Measurements from ENCODE around the gene HLCS.

HLCS gene

GRCh38 chr21:36725793-36726386 is 240.6 kb downstream of the HLCS start:
- no peak overlapping the region for H3K4me3 ChIP-seq (ENCODE audit: low read length)
- H3K4me1 ChIP-seq (ENCODE audit: insufficient read depth, low read length): no peaks in the 10 kb centered on the region
- H3K36me3 ChIP-seq (ENCODE audit: insufficient read depth, low read length): no peaks in the 10 kb centered on the region
- H3K27me3 ChIP-seq (ENCODE audit: insufficient read depth, low read length): no peaks in the 10 kb centered on the region
- no peak overlapping the region for H3K27ac ChIP-seq (ENCODE audit: low read depth, low read length)
- H3K9ac ChIP-seq (ENCODE audit: low read depth, low read length): no peak overlapping the region
- 95% methylated on average over 12 of the region's 12 CpGs for WGBS
- H3K9me3 ChIP-seq (ENCODE audit: insufficient read depth, low read depth, low read length): no peaks in the 10 kb centered on the region

- Histone ChIP-seq H3K9me3 (ENCODE audit: insufficient read depth, low read depth, low read length) (no peaks in the 10 kb centered on the region), H3K27ac (ENCODE audit: low read depth, low read length) (no peak overlapping the region), H3K4me1 (ENCODE audit: insufficient read depth, low read length) (no peaks in the 10 kb centered on the region), H3K36me3 (ENCODE audit: insufficient read depth, low read length) (no peaks in the 10 kb centered on the region), H3K9ac (ENCODE audit: low read depth, low read length) (no peak overlapping the region), H3K27me3 (ENCODE audit: insufficient read depth, low read length) (peaks cover 4% of the 10 kb centered on the region; the same call in 1 of the 2 replicates), H3K4me3 (ENCODE audit: low read length) (no peak overlapping the region)
- WGBS: 95% methylated on average over 3 of the region's 3 CpGs
These were observed 241.8 kb downstream of the HLCS start for GRCh38 chr21:36724660-36725059.

- H3K4me1 ChIP-seq (ENCODE audit: insufficient read depth, low read length): peaks cover 3% of the 10 kb centered on the region
- H3K4me3 ChIP-seq (ENCODE audit: low read length): no peak overlapping the region
- H3K9ac ChIP-seq (ENCODE audit: low read depth, low read length): no peak overlapping the region
- H3K27ac ChIP-seq (ENCODE audit: low read depth, low read length): no peak overlapping the region
- H3K9me3 ChIP-seq (ENCODE audit: insufficient read depth, low read depth, low read length): no peaks in the 10 kb centered on the region
- H3K36me3 ChIP-seq (ENCODE audit: insufficient read depth, low read length): no peaks in the 10 kb centered on the region
- 93% methylated on average over 14 of the region's 14 CpGs for WGBS
- peaks cover 7% of the 10 kb centered on the region; the same call in 1 of the 2 replicates for H3K27me3 ChIP-seq (ENCODE audit: insufficient read depth, low read length)
These were observed 243.0 kb downstream of the HLCS start for GRCh38 chr21:36723371-36723881.

- H3K9me3 ChIP-seq (ENCODE audit: insufficient read depth, low read depth, low read length): no peaks in the 10 kb centered on the region
- H3K27me3 ChIP-seq (ENCODE audit: insufficient read depth, low read length): peaks cover 12% of the 10 kb centered on the region; the same call in 1 of the 2 replicates
- H3K4me3 ChIP-seq (ENCODE audit: low read length): no peak overlapping the region
- peaks cover 10% of the 10 kb centered on the region for H3K4me1 ChIP-seq (ENCODE audit: insufficient read depth, low read length)
- 93% methylated on average over 25 of the region's 25 CpGs for WGBS
- H3K9ac ChIP-seq (ENCODE audit: low read depth, low read length): no peak overlapping the region
- no peak overlapping the region for H3K27ac ChIP-seq (ENCODE audit: low read depth, low read length)
- H3K36me3 ChIP-seq (ENCODE audit: insufficient read depth, low read length): no peaks in the 10 kb centered on the region
These were observed 243.8 kb downstream of the HLCS start for GRCh38 chr21:36722370-36723368.

GRCh38 chr21:36721817-36722216 is 244.7 kb downstream of the HLCS start:
- Histone ChIP-seq H3K4me3 (ENCODE audit: low read length) (no peak overlapping the region), H3K9ac (ENCODE audit: low read depth, low read length) (no peak overlapping the region), H3K36me3 (ENCODE audit: insufficient read depth, low read length) (no peaks in the 10 kb centered on the region), H3K9me3 (ENCODE audit: insufficient read depth, low read depth, low read length) (no peaks in the 10 kb centered on the region), H3K27ac (ENCODE audit: low read depth, low read length) (no peak overlapping the region), H3K4me1 (ENCODE audit: insufficient read depth, low read length) (peaks cover 11% of the 10 kb centered on the region), H3K27me3 (ENCODE audit: insufficient read depth, low read length) (peaks cover 15% of the 10 kb centered on the region; the same call in 1 of the 2 replicates)
- WGBS: 95% methylated on average over 7 of the region's 7 CpGs

- no peaks in the 10 kb centered on the region for H3K9me3 ChIP-seq (ENCODE audit: insufficient read depth, low read depth, low read length)
- H3K27ac ChIP-seq (ENCODE audit: low read depth, low read length): no peak overlapping the region
- WGBS: 92% methylated on average over 10 of the region's 10 CpGs
- no peak overlapping the region for H3K4me3 ChIP-seq (ENCODE audit: low read length)
- H3K4me1 ChIP-seq (ENCODE audit: insufficient read depth, low read length): peaks cover 11% of the 10 kb centered on the region
- peaks cover 36% of the 10 kb centered on the region for H3K27me3 ChIP-seq (ENCODE audit: insufficient read depth, low read length)
- no peak overlapping the region for H3K9ac ChIP-seq (ENCODE audit: low read depth, low read length)
- H3K36me3 ChIP-seq (ENCODE audit: insufficient read depth, low read length): no peaks in the 10 kb centered on the region
These were observed 246.9 kb downstream of the HLCS start for GRCh38 chr21:36719614-36720013.

- Histone ChIP-seq H3K36me3 (ENCODE audit: insufficient read depth, low read length) (no peaks in the 10 kb centered on the region), H3K27me3 (ENCODE audit: insufficient read depth, low read length) (peaks cover 42% of the 10 kb centered on the region), H3K4me3 (ENCODE audit: low read length) (no peak overlapping the region), H3K27ac (ENCODE audit: low read depth, low read length) (no peak overlapping the region), H3K9me3 (ENCODE audit: insufficient read depth, low read depth, low read length) (no peaks in the 10 kb centered on the region), H3K9ac (ENCODE audit: low read depth, low read length) (no peak overlapping the region), H3K4me1 (ENCODE audit: insufficient read depth, low read length) (peaks cover 11% of the 10 kb centered on the region)
- 89% methylated on average over 18 of the region's 18 CpGs for WGBS
These were observed 247.4 kb downstream of the HLCS start for GRCh38 chr21:36718951-36719501.

GRCh38 chr21:36717976-36718375 is 248.5 kb downstream of the HLCS start:
- Histone ChIP-seq H3K9me3 (ENCODE audit: insufficient read depth, low read depth, low read length) (no peaks in the 10 kb centered on the region), H3K4me1 (ENCODE audit: insufficient read depth, low read length) (peaks cover 11% of the 10 kb centered on the region), H3K4me3 (ENCODE audit: low read length) (no peak overlapping the region), H3K9ac (ENCODE audit: low read depth, low read length) (no peak overlapping the region), H3K27ac (ENCODE audit: low read depth, low read length) (no peak overlapping the region), H3K27me3 (ENCODE audit: insufficient read depth, low read length) (peaks cover 53% of the 10 kb centered on the region), H3K36me3 (ENCODE audit: insufficient read depth, low read length) (no peaks in the 10 kb centered on the region)
- WGBS: 48% methylated on average over 6 of the region's 6 CpGs

- no peaks in the 10 kb centered on the region for H3K36me3 ChIP-seq (ENCODE audit: insufficient read depth, low read length)
- H3K9ac ChIP-seq (ENCODE audit: low read depth, low read length): no peak overlapping the region
- H3K27me3 ChIP-seq (ENCODE audit: insufficient read depth, low read length): peaks cover 64% of the 10 kb centered on the region
- no peaks in the 10 kb centered on the region for H3K9me3 ChIP-seq (ENCODE audit: insufficient read depth, low read depth, low read length)
- H3K4me3 ChIP-seq (ENCODE audit: low read length): no peak overlapping the region
- H3K4me1 ChIP-seq (ENCODE audit: insufficient read depth, low read length): peaks cover 11% of the 10 kb centered on the region
- WGBS: 90% methylated on average over 9 of the region's 9 CpGs
- H3K27ac ChIP-seq (ENCODE audit: low read depth, low read length): no peak overlapping the region
These were observed 249.6 kb downstream of the HLCS start for GRCh38 chr21:36716836-36717235.

GRCh38 chr21:36716387-36716786 is 250.1 kb downstream of the HLCS start:
- WGBS: 100% methylated on average over 1 of the region's 2 CpGs

GRCh38 chr21:36713746-36714145 is 252.7 kb downstream of the HLCS start:
- Histone ChIP-seq H3K4me1 (ENCODE audit: insufficient read depth, low read length) (peaks cover 23% of the 10 kb centered on the region), H3K27ac (ENCODE audit: low read depth, low read length) (no peak overlapping the region), H3K9me3 (ENCODE audit: insufficient read depth, low read depth, low read length) (no peaks in the 10 kb centered on the region), H3K36me3 (ENCODE audit: insufficient read depth, low read length) (no peaks in the 10 kb centered on the region), H3K9ac (ENCODE audit: low read depth, low read length) (no peak overlapping the region), H3K4me3 (ENCODE audit: low read length) (no peak overlapping the region), H3K27me3 (ENCODE audit: insufficient read depth, low read length) (peaks cover 91% of the 10 kb centered on the region)
- WGBS: 90% methylated on average over 2 of the region's 3 CpGs

More at GRCh38 chr21:36716387-36716786, 250.1 kb downstream of the HLCS start:
- Histone ChIP-seq H3K4me1 (ENCODE audit: insufficient read depth, low read length) (peaks cover 11% of the 10 kb centered on the region), H3K9me3 (ENCODE audit: insufficient read depth, low read depth, low read length) (no peaks in the 10 kb centered on the region), H3K9ac (ENCODE audit: low read depth, low read length) (no peak overlapping the region), H3K36me3 (ENCODE audit: insufficient read depth, low read length) (no peaks in the 10 kb centered on the region), H3K27me3 (ENCODE audit: insufficient read depth, low read length) (peaks cover 69% of the 10 kb centered on the region), H3K4me3 (ENCODE audit: low read length) (no peak overlapping the region), H3K27ac (ENCODE audit: low read depth, low read length) (no peak overlapping the region)
